Upper lobe of left lung (tissue), 6 donors: ENCODE data around the gene IFT43. TPM values are rescaled to one million over a fixed set of nuclear protein-coding genes. Genes with fewer than 3 reads are reported as not detected.
A peak's percentile ranks its signal among the peaks of the same experiment; 100 is the strongest.

Source experiments
- ATAC-seq, 2 donors: fragments of 200-7000 bp; cut with Tn5 transposase; one replicate each; pipeline ENCODE4 v1.9.1; 2022; ENCODE audit warnings: mild to moderate bottlenecking in 2 of 2, moderate library complexity in 2 of 2; ENCODE audit not compliant: low FRiP score in 2 of 2
- DNase-seq, 2 donors: peaks; one replicate each; pipeline ENCODE4 v3.0.0-alpha.2; 2019 to 2020
- H3K27ac ChIP-seq, 4 donors: fragments of 200-600 bp; sonication (generic); one replicate each; pipeline ENCODE4 v1.5.1; 2016 to 2019
- H3K27me3 ChIP-seq, 4 donors: fragments of 200-600 bp; sonication (generic); one replicate each; pipeline ENCODE4 v1.5.1; 2017 to 2019
- H3K36me3 ChIP-seq, 4 donors: fragments of 200-600 bp; sonication (generic); one replicate each; pipeline ENCODE4 v1.5.1; 2016 to 2019
- H3K4me1 ChIP-seq, 4 donors: fragments of 200-600 bp; sonication (generic); one replicate each; pipeline ENCODE4 v1.5.1; 2018 to 2019
- H3K4me3 ChIP-seq, 4 donors: fragments of 200-600 bp; sonication (generic); one replicate each; pipeline ENCODE4 v1.5.1; 2017 to 2019; ENCODE audit warnings: mild to moderate bottlenecking in 2 of 4, moderate library complexity in 1 of 4
- H3K9me3 ChIP-seq, 4 donors: fragments of 200-600 bp; sonication (generic); one replicate each; pipeline ENCODE4 v1.5.1; 2018 to 2019
- CTCF ChIP-seq, 6 experiments: fragments of 450-650 bp in 4 of 6; fragments of 200-600 bp in 2 of 6; sonication (generic) in 2 of 6; IDR thresholded peaks; one replicate each; pipeline ENCODE4 v1.5.1; 2016 to 2019; ENCODE audit warnings: antibody characterized with exemption in 6 of 6
- EP300 ChIP-seq, 4 donors: sonication (generic); formaldehyde crosslinking; IDR thresholded peaks; one replicate each; pipeline ENCODE4 v1.5.1; 2017; ENCODE audit warnings: antibody characterized with exemption in 4 of 4, control low read depth in 2 of 4
- POLR2A ChIP-seq, 4 donors: fragments of 450-650 bp; IDR thresholded peaks; one replicate each; pipeline ENCODE4 v1.5.1; 2016 to 2017; ENCODE audit warnings: antibody characterized with exemption in 4 of 4, mild to moderate bottlenecking in 2 of 4
- POLR2AphosphoS5 ChIP-seq, 2 donors: sonication (generic); formaldehyde crosslinking; IDR thresholded peaks; one replicate each; pipeline ENCODE4 v1.5.1; 2017; ENCODE audit warnings: antibody characterized with exemption in 2 of 2
- WGBS, 2 donors: methylation state at CpG; one replicate each; pipeline ENCODE4 v1.1.5; 2017 to 2018; 5-methylcytosine and 5-hydroxymethylcytosine counted together
- total RNA-seq, 6 donors: library from RNA; depleted of rRNA in 4 of 6; stranded (reverse); fragments of >200 nt in 4 of 6; gene quantifications; one replicate each; pipeline versions ENCODE4 v1.1.0 to v1.2.1, GENCODE V29; 2016 to 2021
- donor health status: DM: no; HTN: no; CAD: no; lungs with moderate emphysema.
- donor health status: DM: no; HTN: yes; CAD: no; lungs with severe emphysema.

Gene IFT43
- total RNA-seq, 6 donors from 2014 or later = 16.0 to 44.4 (median 34.9) TPM

DNA sequence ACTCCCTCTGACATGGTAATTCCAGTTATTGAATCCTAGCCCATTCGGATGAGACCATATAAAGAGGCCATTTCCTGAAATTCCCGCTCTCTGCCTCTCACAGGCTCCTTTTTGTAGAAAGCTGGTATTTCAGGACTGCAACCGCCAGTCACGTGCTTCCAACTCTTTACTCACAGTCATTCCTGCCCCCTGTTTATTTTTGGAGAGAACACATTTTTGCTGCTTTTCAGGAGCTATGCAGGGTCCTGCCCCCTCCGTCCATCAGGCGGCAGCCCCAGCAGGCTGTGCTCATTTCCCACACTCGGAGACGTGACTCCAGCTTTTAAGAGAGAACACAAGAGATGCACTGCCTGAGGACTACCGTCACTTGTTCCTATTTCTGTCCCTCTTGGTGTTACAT lies 26.8 kb downstream of the IFT43 start:
- Histone ChIP-seq H3K4me1 (no peaks in the 10 kb centered on the region), H3K27me3 (no peaks in the 10 kb centered on the region), H3K9me3 (no peaks in the 10 kb centered on the region), H3K36me3 (peaks cover 0 to 14% (median 8%) of the 10 kb centered on the region in 4 donors), H3K4me3 (no peak overlapping the region), H3K27ac (peak overlapping the region in 2 of 4 donors; percentile 27 to 48)
- WGBS, 2 donors = 70 to 73% methylated on average over 9 of the region's 9 CpGs
- ATAC-seq = peak; percentile 41 to 72
- peak; percentile 24 to 32 for DNase-seq
- TF ChIP-seq POLR2AphosphoS5 (IDR thresholded peaks at IDR 0.05) (peak; percentile 14 to 54), EP300 (IDR thresholded peaks at IDR 0.05) (peak in 2 of 4 donors; percentile 11 to 48), CTCF (IDR thresholded peaks at IDR 0.05) (no peak)

DNA sequence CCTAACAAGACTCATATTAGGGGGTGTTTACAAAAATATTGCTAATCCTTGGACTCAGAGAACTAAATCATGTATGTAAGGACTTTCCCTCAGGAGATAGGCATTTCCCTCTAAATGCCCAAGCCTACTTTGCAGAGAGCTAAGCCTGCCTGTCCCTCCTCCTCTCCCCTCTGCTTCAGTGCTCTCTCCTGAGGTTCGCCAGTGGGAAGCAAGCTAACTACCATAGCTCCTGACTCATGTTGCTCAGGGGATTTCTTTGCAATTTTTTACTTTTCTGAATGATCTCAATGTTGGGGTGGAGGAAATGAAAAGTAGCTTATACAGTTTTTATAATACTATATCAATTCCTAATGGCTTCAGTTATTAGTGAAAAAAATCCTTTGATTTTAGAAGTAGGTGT lies 29.6 kb downstream of the IFT43 start:
- Histone ChIP-seq H3K27me3 (no peaks in the 10 kb centered on the region), H3K4me1 (no peaks in the 10 kb centered on the region), H3K9me3 (peaks cover 0 to 6% (median 2%) of the 10 kb centered on the region in 4 donors), H3K36me3 (peaks cover 0 to 9% (median 5%) of the 10 kb centered on the region in 4 donors), H3K27ac (no peak overlapping the region), H3K4me3 (no peak overlapping the region)
- ATAC-seq (no peak), DNase-seq (no peak)
- WGBS, 2 donors = 94 to 95% methylated on average over 1 of the region's 1 CpG
- TF ChIP-seq CTCF (IDR thresholded peaks at IDR 0.05) (no peak), POLR2A (IDR thresholded peaks at IDR 0.05) (no peak), POLR2AphosphoS5 (IDR thresholded peaks at IDR 0.05) (no peak), EP300 (IDR thresholded peaks at IDR 0.05) (no peak)

GRCh38 chr14:76015668-76016067 lies 30.1 kb downstream of the IFT43 start:
- Histone ChIP-seq H3K27me3 (no peaks in the 10 kb centered on the region), H3K4me3 (no peak overlapping the region), H3K27ac (no peak overlapping the region), H3K36me3 (peaks cover 0 to 9% (median 4%) of the 10 kb centered on the region in 4 donors), H3K4me1 (no peaks in the 10 kb centered on the region), H3K9me3 (peaks cover 0 to 6% (median 2%) of the 10 kb centered on the region in 4 donors)
- TF ChIP-seq POLR2AphosphoS5 (IDR thresholded peaks at IDR 0.05) (no peak), POLR2A (IDR thresholded peaks at IDR 0.05) (no peak), CTCF (IDR thresholded peaks at IDR 0.05) (no peak), EP300 (IDR thresholded peaks at IDR 0.05) (no peak)
- ATAC-seq (no peak), DNase-seq (no peak)
- 85 to 92% methylated on average over 1 of the region's 1 CpG for WGBS, 2 donors

GRCh38 chr14:76019676-76020075 lies 34.1 kb downstream of the IFT43 start:
- Histone ChIP-seq H3K27ac (no peak overlapping the region), H3K4me3 (no peak overlapping the region), H3K4me1 (no peaks in the 10 kb centered on the region), H3K9me3 (peaks cover 0 to 6% (median 2%) of the 10 kb centered on the region in 4 donors), H3K27me3 (no peaks in the 10 kb centered on the region), H3K36me3 (peaks cover 2 to 15% (median 3%) of the 10 kb centered on the region in 4 donors)
- ATAC-seq (no peak), DNase-seq (no peak)
- TF ChIP-seq EP300 (IDR thresholded peaks at IDR 0.05) = no peak
- TF ChIP-seq POLR2A (IDR thresholded peaks at IDR 0.05) = no peak
- TF ChIP-seq POLR2AphosphoS5 (IDR thresholded peaks at IDR 0.05) = no peak
- no peak for TF ChIP-seq CTCF (IDR thresholded peaks at IDR 0.05)
- WGBS, 2 donors = 88 to 91% methylated on average over 2 of the region's 2 CpGs

DNA sequence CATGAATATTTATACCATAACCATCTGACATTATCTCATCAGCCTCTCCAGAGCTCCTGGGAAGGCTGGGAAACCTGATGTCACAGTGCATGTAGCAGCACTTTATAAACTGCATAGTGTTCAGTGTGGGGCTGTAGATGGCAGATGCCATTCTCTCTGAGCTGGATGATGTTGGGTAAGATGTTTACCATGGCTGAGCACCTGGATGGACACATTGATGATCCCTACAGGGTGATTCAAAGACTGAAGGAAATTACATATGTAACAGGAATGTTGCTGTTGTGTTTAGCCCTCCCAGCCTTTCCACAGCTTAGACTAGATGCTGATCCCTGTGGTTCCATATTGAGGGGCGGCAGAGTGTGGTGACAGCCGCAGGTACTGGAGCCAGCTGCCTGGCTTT lies 37.4 kb downstream of the IFT43 start:
- no peak for DNase-seq
- no peak for ATAC-seq
- WGBS, 2 donors = 100% methylated on average over 2 of the region's 2 CpGs
- no peak overlapping the region for H3K27ac ChIP-seq
- no peaks in the 10 kb centered on the region for H3K4me1 ChIP-seq
- no peaks in the 10 kb centered on the region for H3K27me3 ChIP-seq
- H3K36me3 ChIP-seq = peaks cover 2 to 15% (median 3%) of the 10 kb centered on the region in 4 donors
- TF ChIP-seq CTCF (IDR thresholded peaks at IDR 0.05) = no peak
- TF ChIP-seq POLR2AphosphoS5 (IDR thresholded peaks at IDR 0.05) = no peak
- no peak for TF ChIP-seq POLR2A (IDR thresholded peaks at IDR 0.05)
- no peak for TF ChIP-seq EP300 (IDR thresholded peaks at IDR 0.05)
- H3K4me3 ChIP-seq = no peak overlapping the region
- H3K9me3 ChIP-seq = peaks cover 0 to 6% (median 2%) of the 10 kb centered on the region in 4 donors
